Activated CD4-positive, alpha-beta T cell treated with anti-CD3 and anti-CD28 coated beads, Interleukin-2, amount 50 U/mL, for 4 hours (primary cell): ENCODE data around the gene H3-3A.

Source experiments
- DNase-seq, 2 experiments: peaks; one replicate each; pipeline ENCODE4 v3.0.0-alpha.2; 2020

The H3-3A gene

GRCh38 chr1:226054519-226055327, 7.8 kb upstream of the H3-3A start:
- no peak for DNase-seq

GRCh38 chr1:226059709-226060108, 2.8 kb upstream of the H3-3A start:
- DNase-seq, result no peak

GRCh38 chr1:226060427-226060826, 2.1 kb upstream of the H3-3A start:
- no peak for DNase-seq

GRCh38 chr1:226061068-226061840, 1.3 kb upstream of the H3-3A start:
- no peak for DNase-seq

GRCh38 chr1:226061841-226062557, 517 bp upstream of the H3-3A start:
- DNase-seq, result peak; percentile 18 to 25

GRCh38 chr1:226063224-226063976, 884 bp downstream of the H3-3A start:
- DNase-seq, result peak; percentile 11 to 17

- peak in 1 of 2 experiments; percentile 16 for DNase-seq
These were observed 1.7 kb downstream of the H3-3A start for GRCh38 chr1:226063977-226064815.

GRCh38 chr1:226064816-226065248, 2.3 kb downstream of the H3-3A start:
- DNase-seq, result peak; percentile 47 to 52

GRCh38 chr1:226066415-226067078, 4.0 kb downstream of the H3-3A start:
- DNase-seq, result no peak

GRCh38 chr1:226069811-226070489, 7.4 kb downstream of the H3-3A start:
- DNase-seq, result no peak

- DNase-seq, result no peak
These were observed 9.8 kb downstream of the H3-3A start for GRCh38 chr1:226072347-226072746.

GRCh38 chr1:226073184-226073950, 10.9 kb downstream of the H3-3A start:
- no peak for DNase-seq

- no peak for DNase-seq
These were observed 11.5 kb downstream of the H3-3A start for GRCh38 chr1:226074046-226074445.

GRCh38 chr1:226076378-226076777, 13.9 kb downstream of the H3-3A start:
- no peak for DNase-seq

- DNase-seq, result no peak
These were observed 15.9 kb downstream of the H3-3A start for GRCh38 chr1:226078374-226078773.

GRCh38 chr1:226082587-226082917, 20.0 kb downstream of the H3-3A start:
- no peak for DNase-seq

- DNase-seq, result no peak
These were observed 20.4 kb downstream of the H3-3A start for GRCh38 chr1:226082959-226083301.

- DNase-seq, result peak; percentile 89 to 92
These were observed 21.0 kb downstream of the H3-3A start for GRCh38 chr1:226083302-226084101.

- no peak for DNase-seq
These were observed 23.3 kb downstream of the H3-3A start for GRCh38 chr1:226085675-226086285.
